HG03520 (cell line): ENCODE results near the gene CENPVL2.
"Not testable (repeated sequence)": the region's sequence is repeated elsewhere in the genome, so short reads cannot be mapped to it uniquely, and the experiment has no call there.

Source experiments
- ATAC-seq: cut with Tn5 transposase; IDR thresholded peaks from one replicate; pipeline ENCODE4 v1.9.1; 2021; ENCODE audit warnings: mild to moderate bottlenecking, moderate library complexity; ENCODE audit not compliant: unreplicated experiment

CENPVL2 gene

DNA sequence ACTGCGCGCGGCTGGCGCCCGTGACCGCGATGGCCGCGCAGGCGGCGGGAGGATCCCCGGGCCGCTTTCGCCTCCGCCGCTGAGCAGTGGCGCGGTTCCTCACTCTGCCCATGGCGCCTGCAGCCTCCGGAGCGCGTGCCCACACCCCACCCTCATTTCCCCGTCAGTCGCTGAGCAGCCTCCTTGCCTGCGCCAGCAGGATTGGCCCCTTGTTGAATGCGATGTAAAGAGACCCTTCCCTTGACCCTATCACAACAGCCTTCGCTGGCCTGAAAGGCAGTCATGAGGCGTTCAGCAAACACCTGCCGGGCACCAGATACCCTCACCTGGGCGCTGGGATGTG is at the start of gene CENPVL2:
Gene CENPVL2 (minus strand): TSS at position 112 of the 343 bp plus-strand sequence. CDS start 0 bp downstream, at position 112.
- not testable (repeated sequence) for ATAC-seq

DNA sequence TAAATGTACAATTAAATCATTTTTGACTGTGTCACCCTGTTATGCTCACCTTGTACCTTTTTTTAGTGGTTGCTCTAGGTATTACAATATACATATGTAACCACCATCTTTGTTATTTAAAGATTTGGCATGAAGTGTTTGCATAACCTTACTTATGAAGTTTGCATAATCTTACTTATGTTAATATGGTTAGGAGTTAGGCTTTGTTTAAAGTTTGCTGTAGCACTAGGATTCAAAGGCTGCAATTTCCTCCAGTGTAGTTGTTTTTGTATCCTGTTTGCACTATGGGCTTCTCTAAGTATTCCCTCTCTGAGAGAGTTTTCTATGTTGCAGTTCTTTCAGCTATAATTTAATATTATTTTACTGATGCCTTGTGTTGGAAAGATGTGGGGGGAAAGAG is 45.6 kb upstream of the CENPVL2 start:
- ATAC-seq, result no peak

DNA sequence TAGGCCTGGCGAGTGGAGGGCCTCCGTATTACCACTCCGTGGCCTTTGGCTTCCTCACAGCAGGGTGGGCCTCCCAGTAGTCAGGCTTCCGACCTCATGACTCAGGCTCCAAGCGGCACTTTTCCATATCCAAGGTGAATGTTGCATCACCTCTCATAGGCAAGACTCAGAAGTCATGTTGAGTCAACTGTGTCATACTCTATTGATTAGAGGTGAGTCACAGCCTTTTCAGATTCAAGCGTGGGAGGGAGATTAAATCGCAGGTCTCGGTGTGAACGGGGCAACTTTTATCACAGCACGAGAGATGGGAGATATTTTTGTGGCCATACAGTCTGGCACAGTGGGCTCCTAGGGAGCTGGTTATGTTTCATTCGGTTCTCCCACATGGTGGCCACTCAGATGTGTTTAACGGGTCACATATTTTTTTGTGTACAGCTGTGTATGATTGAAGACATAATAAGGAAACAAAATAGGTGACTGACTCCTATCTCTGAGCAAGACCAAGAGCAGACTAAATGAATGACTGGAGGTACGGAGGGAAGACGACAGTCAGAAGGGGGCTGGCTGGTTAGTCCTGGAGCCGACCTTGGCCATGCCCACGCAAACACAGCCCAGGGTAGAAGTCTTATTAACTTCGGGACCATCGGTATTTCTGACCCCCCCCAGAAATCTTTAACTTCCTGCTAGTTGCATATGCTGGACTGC is 30.5 kb upstream of the CENPVL2 start:
- not testable (repeated sequence) for ATAC-seq

DNA sequence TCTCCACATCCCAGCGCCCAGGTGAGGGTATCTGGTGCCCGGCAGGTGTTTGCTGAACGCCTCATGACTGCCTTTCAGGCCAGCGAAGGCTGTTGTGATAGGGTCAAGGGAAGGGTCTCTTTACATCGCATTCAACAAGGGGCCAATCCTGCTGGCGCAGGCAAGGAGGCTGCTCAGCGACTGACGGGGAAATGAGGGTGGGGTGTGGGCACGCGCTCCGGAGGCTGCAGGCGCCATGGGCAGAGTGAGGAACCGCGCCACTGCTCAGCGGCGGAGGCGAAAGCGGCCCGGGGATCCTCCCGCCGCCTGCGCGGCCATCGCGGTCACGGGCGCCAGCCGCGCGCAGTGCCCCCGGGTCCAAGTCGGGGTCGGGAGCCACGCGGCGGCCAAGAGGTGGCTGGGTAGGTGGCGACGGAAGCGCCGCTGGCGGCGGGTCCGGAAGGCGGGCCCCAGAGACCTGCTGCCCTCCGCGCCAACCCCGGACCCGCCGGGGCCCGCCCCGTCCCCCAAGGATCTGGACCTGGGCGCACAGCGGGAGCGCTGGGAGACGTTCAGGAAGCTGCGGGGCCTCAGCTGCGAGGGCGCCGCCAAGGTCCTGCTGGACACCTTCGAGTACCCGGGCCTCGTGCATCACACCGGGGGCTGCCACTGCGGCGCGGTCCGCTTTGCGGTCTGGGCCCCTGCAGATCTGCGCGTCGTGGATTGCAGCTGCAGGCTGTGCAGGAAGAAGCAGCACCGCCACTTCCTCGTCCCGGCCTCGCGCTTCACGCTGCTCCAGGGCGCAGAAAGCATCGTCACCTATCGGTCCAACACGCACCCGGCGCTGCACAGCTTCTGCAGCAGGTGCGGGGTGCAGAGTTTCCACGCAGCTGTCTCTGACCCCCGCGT is 27.9 kb upstream of the CENPVL2 start, which contains the start of gene CENPVL1:
Gene CENPVL1 (plus strand): TSS at position 236 of the 888 bp plus-strand sequence. CDS start 0 bp downstream, at position 236.
- not testable (repeated sequence) for ATAC-seq

DNA sequence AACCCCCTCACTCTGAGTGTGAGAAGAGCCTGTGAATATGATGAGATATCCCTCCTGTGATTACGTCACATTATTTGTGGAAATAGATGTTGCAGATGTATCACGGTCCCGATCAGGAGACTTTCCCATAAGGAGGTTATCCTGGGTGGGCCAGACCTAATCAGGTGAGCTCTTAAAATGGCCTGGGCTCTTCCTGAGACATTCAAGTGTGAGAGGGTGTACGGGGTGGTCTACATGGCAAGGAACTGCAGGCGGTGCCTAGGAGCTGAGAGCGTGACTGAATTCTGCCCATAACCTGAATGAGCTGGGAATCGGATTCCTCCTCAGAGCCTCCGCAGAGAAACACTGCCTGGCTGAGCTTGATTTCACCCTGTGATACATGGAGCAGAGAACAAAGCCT is 14.8 kb upstream of the CENPVL2 start:
- ATAC-seq, result no peak

DNA sequence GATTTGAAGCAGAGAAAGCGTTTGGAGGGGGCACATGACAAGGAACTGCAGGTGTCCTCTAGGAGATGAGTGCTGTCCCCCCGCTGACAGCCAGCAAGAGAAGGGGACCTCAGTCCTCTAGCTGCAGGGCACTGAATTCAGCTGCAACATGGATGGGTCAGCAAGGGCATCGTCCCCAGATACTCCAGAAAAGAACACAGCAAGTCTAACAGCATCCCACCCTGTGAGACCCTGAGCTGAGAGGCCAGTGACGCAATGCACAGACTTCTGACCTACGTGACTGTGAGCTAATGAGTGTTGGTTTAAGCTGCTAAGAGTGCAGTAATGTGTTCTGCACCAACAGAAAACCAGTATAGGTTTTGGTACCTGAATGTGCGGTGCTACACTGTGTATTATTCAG is 11.6 kb upstream of the CENPVL2 start:
- no peak for ATAC-seq

DNA sequence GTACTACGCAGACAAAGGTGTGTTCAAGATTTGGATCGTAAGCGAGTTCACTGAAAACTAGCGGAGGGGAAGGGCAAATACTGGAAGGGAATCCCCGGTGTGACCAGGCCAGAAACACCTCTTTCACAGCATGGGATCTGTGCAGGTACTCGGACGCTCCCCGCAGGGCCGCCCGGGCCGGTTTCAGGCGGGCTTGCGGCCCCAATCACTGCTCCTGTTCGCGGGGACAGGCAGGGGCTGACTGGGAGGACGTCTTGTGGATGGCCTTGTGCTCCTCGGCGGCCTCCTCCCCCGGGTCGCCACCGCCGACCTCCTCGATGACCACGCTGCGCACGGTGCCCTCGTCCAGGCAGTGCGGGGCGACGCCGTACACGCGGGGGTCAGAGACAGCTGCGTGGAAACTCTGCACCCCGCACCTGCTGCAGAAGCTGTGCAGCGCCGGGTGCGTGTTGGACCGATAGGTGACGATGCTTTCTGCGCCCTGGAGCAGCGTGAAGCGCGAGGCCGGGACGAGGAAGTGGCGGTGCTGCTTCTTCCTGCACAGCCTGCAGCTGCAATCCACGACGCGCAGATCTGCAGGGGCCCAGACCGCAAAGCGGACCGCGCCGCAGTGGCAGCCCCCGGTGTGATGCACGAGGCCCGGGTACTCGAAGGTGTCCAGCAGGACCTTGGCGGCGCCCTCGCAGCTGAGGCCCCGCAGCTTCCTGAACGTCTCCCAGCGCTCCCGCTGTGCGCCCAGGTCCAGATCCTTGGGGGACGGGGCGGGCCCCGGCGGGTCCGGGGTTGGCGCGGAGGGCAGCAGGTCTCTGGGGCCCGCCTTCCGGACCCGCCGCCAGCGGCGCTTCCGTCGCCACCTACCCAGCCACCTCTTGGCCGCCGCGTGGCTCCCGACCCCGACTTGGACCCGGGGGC is 567 bp downstream of the CENPVL2 start:
- ATAC-seq, result not testable (repeated sequence)

DNA sequence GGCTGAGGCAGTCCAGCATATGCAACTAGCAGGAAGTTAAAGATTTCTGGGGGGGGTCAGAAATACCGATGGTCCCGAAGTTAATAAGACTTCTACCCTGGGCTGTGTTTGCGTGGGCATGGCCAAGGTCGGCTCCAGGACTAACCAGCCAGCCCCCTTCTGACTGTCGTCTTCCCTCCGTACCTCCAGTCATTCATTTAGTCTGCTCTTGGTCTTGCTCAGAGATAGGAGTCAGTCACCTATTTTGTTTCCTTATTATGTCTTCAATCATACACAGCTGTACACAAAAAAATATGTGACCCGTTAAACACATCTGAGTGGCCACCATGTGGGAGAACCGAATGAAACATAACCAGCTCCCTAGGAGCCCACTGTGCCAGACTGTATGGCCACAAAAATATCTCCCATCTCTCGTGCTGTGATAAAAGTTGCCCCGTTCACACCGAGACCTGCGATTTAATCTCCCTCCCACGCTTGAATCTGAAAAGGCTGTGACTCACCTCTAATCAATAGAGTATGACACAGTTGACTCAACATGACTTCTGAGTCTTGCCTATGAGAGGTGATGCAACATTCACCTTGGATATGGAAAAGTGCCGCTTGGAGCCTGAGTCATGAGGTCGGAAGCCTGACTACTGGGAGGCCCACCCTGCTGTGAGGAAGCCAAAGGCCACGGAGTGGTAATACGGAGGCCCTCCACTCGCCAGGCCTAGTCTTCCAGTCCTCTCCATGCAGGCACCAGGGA is 2.8 kb downstream of the CENPVL2 start:
- not testable (repeated sequence) for ATAC-seq

DNA sequence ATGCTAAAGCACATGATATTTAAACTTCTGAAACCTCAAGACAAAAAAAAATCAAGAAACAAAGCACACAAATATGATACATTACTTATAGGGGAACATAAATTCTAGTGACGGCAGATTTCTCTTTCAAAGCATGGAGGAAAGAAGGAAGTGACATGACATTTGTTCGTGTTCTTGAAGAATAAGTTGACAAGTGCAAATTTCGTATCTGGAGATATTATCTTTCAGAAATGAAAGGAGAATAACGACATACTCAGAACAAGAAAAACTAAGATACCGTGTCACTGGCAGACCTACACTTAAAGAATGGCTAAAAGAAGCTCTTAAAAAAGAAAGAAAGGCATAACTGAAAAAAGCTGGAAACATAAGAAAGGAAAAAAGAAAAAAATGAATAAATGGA is 16.6 kb downstream of the CENPVL2 start:
- ATAC-seq, result no peak

DNA sequence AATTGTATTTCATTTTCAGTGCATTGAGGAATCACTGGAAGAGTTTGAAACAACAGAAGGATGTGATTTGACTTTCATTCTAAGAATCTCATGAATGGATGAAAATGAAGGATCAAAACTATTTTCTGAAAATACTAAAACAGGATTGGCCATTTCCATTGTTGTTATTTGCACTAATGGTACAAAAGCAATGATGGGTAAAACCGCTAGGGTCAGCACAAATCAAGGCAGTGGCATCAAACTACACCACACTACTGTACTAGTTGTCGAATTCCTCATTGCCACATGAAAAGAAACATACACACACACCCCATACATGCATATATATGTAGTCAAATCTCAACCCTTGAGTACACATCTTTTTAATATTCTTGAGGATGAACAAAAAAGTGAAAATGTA is 39.3 kb downstream of the CENPVL2 start:
- no peak for ATAC-seq

DNA sequence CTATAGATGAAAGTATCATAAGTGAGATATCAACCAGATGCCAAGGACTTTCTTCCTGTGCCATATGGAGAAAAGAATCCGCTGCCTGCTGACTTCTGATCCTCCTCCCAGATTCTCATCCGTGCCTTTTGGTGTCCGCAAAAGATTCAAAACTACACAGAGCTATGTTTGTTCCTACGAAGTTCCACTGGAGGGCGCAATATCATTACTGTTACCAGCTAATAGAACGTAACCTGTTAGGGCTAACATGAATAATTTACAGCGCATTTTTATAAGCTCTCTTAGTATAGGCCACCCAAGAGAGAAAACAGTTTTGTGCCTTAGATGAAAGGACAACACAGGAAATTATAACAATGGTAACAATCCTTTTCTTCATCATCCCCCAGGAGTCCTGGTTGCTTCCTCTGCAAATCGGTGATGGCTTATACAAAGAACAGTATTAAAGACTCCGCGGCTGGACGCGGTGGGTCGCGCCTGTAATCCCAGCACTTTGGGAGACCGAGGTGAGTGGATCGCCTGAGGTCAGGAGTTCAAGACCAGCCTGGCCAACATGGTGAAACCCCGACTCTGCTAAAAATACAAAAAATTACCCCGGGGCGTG is 41.1 kb downstream of the CENPVL2 start:
- ATAC-seq, result no peak

DNA sequence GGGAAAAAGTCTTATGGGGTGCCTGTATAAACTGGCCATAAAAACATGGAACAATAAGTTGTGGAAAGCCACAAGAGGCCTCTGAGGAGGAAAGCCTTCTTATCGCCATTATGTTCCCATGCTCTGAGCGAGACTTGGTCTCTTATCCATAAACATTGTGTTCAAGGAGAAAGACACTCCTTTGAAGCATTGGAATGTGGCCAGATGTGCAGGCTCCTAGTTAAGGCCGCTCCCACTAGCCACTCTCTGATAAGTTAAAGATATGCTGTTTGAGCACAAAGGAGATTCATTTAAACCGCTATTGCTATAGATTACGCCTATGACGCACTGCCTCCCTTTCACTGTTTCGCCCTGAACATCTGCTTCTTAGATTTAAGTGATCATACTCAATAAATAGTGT is 46.1 kb downstream of the CENPVL2 start:
- ATAC-seq, result not testable (repeated sequence)
